ENCODE measurements around the gene SMARCA4. TPM values are rescaled to one million over a fixed set of nuclear protein-coding genes. Genes with fewer than 3 reads are reported as not detected.

SMARCA4 gene
- total and polyA plus RNA-seq, 4 donors, result 15.9 to 35.4 (median 22.5) TPM

- no peaks in the 10 kb centered on the region for H3K4me1 ChIP-seq (ENCODE audit: control insufficient read depth in 4 of 4, insufficient read depth in 4 of 4, low read length in 3 of 4)
- H3K36me3 ChIP-seq (ENCODE audit: control insufficient read depth in 4 of 4, insufficient read depth in 3 of 4, low read depth in 1 of 4, low read length in 3 of 4), result peaks cover 2 to 42% (median 7%) of the 10 kb centered on the region in 4 donors
- H3K9me3 ChIP-seq (ENCODE audit: control insufficient read depth in 4 of 4, low read length in 3 of 4), result no peaks in the 10 kb centered on the region
- TF ChIP-seq ZBTB33 (IDR thresholded peaks at IDR 0.05) (no peak), HNF4A (conservative IDR thresholded peaks at IDR 0.05) (no peak), TAF1 (conservative IDR thresholded peaks at IDR 0.05) (no peak), GABPA (IDR thresholded peaks at IDR 0.05 in 1 of 2, conservative IDR thresholded peaks at IDR 0.05 in 1 of 2) (no peak), EGR1 (IDR thresholded peaks at IDR 0.05; ENCODE audit: low read depth in 2 of 2) (no peak), RXRA (IDR thresholded peaks at IDR 0.05) (no peak), YY1 (IDR thresholded peaks at IDR 0.05) (no peak), SP1 (IDR thresholded peaks at IDR 0.05) (no peak)
- TF ChIP-seq, protein P1, sequence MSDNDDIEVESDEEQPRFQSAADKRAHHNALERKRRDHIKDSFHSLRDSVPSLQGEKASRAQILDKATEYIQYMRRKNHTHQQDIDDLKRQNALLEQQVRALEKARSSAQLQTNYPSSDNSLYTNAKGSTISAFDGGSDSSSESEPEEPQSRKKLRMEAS (IDR thresholded peaks at IDR 0.05), result no peak
- TF ChIP-seq, protein P2, sequence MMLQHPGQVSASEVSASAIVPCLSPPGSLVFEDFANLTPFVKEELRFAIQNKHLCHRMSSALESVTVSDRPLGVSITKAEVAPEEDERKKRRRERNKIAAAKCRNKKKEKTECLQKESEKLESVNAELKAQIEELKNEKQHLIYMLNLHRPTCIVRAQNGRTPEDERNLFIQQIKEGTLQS (IDR thresholded peaks at IDR 0.05), result no peak
- no peak overlapping the region for H3K4me3 ChIP-seq (ENCODE audit: low read depth in 1 of 3, low read length in 3 of 3)
- H3K27me3 ChIP-seq (ENCODE audit: control insufficient read depth in 4 of 4, insufficient read depth in 4 of 4, low read length in 3 of 4), result no peaks in the 10 kb centered on the region
- no peak overlapping the region for H3K9ac ChIP-seq (ENCODE audit: low read depth in 1 of 2, low read length in 2 of 2)
- no peak overlapping the region for H3K27ac ChIP-seq (ENCODE audit: low read depth in 1 of 2, low read length in 2 of 2)
- 96% methylated on average over 6 of the region's 6 CpGs for WGBS
- peak; percentile 28 for DNase-seq (ENCODE audit: low spot score)
Measured at GRCh38 chr19:10916602-10917001, 44.2 kb upstream of the SMARCA4 start.

DNA sequence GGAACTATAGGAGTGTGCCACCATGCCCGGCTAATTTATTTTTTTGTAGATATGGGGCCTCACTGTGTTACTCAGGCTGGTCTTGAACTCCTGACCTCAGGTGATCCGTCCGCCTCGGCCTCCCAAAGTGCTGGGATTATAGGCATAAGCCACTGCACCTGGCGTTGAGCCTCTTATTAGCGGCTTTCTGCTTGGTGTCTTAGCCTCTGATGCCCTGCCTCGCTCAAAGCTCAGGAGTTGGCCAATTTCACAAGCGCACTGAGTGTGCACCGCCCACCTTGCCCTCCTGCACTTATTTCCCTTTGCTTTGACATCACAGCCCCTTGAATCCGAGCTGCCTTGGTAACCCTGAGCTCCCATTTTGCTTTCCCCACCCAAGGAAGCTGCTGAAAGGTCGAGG lies 42.5 kb upstream of the SMARCA4 start:
- H3K27ac ChIP-seq (ENCODE audit: low read depth in 1 of 2, low read length in 2 of 2), result no peak overlapping the region
- H3K9me3 ChIP-seq (ENCODE audit: control insufficient read depth in 4 of 4, low read length in 3 of 4), result no peaks in the 10 kb centered on the region
- no peaks in the 10 kb centered on the region for H3K4me1 ChIP-seq (ENCODE audit: control insufficient read depth in 4 of 4, insufficient read depth in 4 of 4, low read length in 3 of 4)
- H3K36me3 ChIP-seq (ENCODE audit: control insufficient read depth in 4 of 4, insufficient read depth in 3 of 4, low read depth in 1 of 4, low read length in 3 of 4), result peaks cover 2 to 48% (median 7%) of the 10 kb centered on the region in 4 donors
- H3K9ac ChIP-seq (ENCODE audit: low read depth in 1 of 2, low read length in 2 of 2), result no peak overlapping the region
- WGBS, result 94% methylated on average over 11 of the region's 11 CpGs
- DNase-seq (ENCODE audit: low spot score), result no peak
- TF ChIP-seq RXRA (IDR thresholded peaks at IDR 0.05) (no peak), CTCF (IDR thresholded peaks at IDR 0.05; ENCODE audit: low read depth, low read length, missing input control) (no peak), RAD21 (IDR thresholded peaks at IDR 0.05) (no peak), HNF4A (conservative IDR thresholded peaks at IDR 0.05) (no peak), GABPA (IDR thresholded peaks at IDR 0.05 in 1 of 2, conservative IDR thresholded peaks at IDR 0.05 in 1 of 2) (no peak), FOXA1 (IDR thresholded peaks at IDR 0.05) (no peak), EGR1 (IDR thresholded peaks at IDR 0.05; ENCODE audit: low read depth in 2 of 2) (no peak), FOXA2 (IDR thresholded peaks at IDR 0.05) (no peak), SP1 (IDR thresholded peaks at IDR 0.05) (no peak), NR2F2 (IDR thresholded peaks at IDR 0.05) (no peak), JUND (IDR thresholded peaks at IDR 0.05) (no peak), HNF4G (IDR thresholded peaks at IDR 0.05) (no peak)
- TF ChIP-seq, protein P1 (IDR thresholded peaks at IDR 0.05), result no peak
- TF ChIP-seq, protein P2 (IDR thresholded peaks at IDR 0.05), result no peak
- no peak overlapping the region for H3K4me3 ChIP-seq (ENCODE audit: low read depth in 1 of 3, low read length in 3 of 3)
- H3K27me3 ChIP-seq (ENCODE audit: control insufficient read depth in 4 of 4, insufficient read depth in 4 of 4, low read length in 3 of 4), result no peaks in the 10 kb centered on the region

Measured in liver (tissue), 9 donors.